ENCODE data around the gene RBM24. TPM values are rescaled to one million over a fixed set of nuclear protein-coding genes. Genes with fewer than 3 reads are reported as not detected.

The RBM24 gene
- polyA plus RNA-seq, 3 donors: not detected

DNA sequence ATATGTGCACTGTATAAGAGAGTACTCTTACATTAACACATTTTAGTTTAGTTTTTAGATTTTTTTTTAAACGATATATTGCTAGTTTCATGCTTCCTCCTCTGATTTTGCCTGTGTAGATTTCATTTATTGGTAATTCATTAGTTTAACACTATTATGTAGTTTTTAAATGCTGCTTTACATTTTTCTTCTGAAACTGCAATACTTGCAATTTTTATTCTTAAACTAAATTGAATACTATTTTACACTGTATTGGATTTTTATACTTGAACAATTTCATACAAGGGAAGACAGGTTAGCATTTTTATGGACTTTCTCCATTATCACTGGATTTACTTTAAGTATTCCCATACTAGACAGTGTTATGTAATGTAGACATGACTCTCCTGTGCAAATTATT is 12.2 kb downstream of the RBM24 start:
- peaks cover 0 to 5% of the 10 kb centered on the region in 2 donors for H3K27me3 ChIP-seq (ENCODE audit: control insufficient read depth in 2 of 2, insufficient read depth in 2 of 2, low read length in 2 of 2)
- no peak overlapping the region for H2AFZ ChIP-seq (ENCODE audit: insufficient read depth, low read depth, low read length, poor library complexity, severe bottlenecking)
- H3K4me1 ChIP-seq (ENCODE audit: control insufficient read depth in 1 of 2, insufficient read depth in 2 of 2, low read length in 2 of 2): no peaks in the 10 kb centered on the region
- no CpG with 5 or more reads among the region's 1 CpG for WGBS (ENCODE audit: insufficient coverage)
- intact Hi-C loops (cut with micrococcal nuclease): no loop called here
- H3K4me3 Mint-ChIP-seq: no peak overlapping the region
- no peak overlapping the region for H3K27ac ChIP-seq (ENCODE audit: low read depth in 1 of 2, low read length in 2 of 2)
- TF ChIP-seq, protein P1, sequence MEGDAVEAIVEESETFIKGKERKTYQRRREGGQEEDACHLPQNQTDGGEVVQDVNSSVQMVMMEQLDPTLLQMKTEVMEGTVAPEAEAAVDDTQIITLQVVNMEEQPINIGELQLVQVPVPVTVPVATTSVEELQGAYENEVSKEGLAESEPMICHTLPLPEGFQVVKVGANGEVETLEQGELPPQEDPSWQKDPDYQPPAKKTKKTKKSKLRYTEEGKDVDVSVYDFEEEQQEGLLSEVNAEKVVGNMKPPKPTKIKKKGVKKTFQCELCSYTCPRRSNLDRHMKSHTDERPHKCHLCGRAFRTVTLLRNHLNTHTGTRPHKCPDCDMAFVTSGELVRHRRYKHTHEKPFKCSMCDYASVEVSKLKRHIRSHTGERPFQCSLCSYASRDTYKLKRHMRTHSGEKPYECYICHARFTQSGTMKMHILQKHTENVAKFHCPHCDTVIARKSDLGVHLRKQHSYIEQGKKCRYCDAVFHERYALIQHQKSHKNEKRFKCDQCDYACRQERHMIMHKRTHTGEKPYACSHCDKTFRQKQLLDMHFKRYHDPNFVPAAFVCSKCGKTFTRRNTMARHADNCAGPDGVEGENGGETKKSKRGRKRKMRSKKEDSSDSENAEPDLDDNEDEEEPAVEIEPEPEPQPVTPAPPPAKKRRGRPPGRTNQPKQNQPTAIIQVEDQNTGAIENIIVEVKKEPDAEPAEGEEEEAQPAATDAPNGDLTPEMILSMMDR (IDR thresholded peaks at IDR 0.05): no peak
- no peaks in the 10 kb centered on the region for H3K9me3 ChIP-seq (replicated peaks in 1 of 2; ENCODE audit: control insufficient read depth in 1 of 2, insufficient read depth in 1 of 2, low read length in 2 of 2)
- peaks cover 0 to 3% (median 0%) of the 10 kb centered on the region in 7 donors for H3K9me3 Mint-ChIP-seq
- no peak overlapping the region for H3K4me2 ChIP-seq (replicated peaks; ENCODE audit: extremely low read depth, low read length, poor library complexity, severe bottlenecking)
- H3K4me1 Mint-ChIP-seq: no peaks in the 10 kb centered on the region
- no peaks in the 10 kb centered on the region for H3K36me3 ChIP-seq (replicated peaks in 1 of 2; ENCODE audit: control insufficient read depth in 1 of 2, insufficient read depth in 2 of 2, low read length in 2 of 2)
- no peaks in the 10 kb centered on the region for H4K20me1 ChIP-seq (ENCODE audit: insufficient read depth, low read length)
- no peak overlapping the region for H3K4me3 ChIP-seq (replicated peaks in 1 of 3; ENCODE audit: low read depth in 2 of 3, low read length in 3 of 3)
- H3K27me3 Mint-ChIP-seq (ENCODE audit: low read depth in 3 of 3): peaks cover 11 to 15% (median 14%) of the 10 kb centered on the region in 3 donors
- DNase-seq: no peak
- no peaks in the 10 kb centered on the region for H3K36me3 Mint-ChIP-seq
- H3K79me2 ChIP-seq (ENCODE audit: insufficient read depth, low read length): no peaks in the 10 kb centered on the region
- H3K27ac Mint-ChIP-seq: no peak overlapping the region
- H3K9ac ChIP-seq (ENCODE audit: insufficient read depth, low read length, poor library complexity, severe bottlenecking): no peak overlapping the region

DNA sequence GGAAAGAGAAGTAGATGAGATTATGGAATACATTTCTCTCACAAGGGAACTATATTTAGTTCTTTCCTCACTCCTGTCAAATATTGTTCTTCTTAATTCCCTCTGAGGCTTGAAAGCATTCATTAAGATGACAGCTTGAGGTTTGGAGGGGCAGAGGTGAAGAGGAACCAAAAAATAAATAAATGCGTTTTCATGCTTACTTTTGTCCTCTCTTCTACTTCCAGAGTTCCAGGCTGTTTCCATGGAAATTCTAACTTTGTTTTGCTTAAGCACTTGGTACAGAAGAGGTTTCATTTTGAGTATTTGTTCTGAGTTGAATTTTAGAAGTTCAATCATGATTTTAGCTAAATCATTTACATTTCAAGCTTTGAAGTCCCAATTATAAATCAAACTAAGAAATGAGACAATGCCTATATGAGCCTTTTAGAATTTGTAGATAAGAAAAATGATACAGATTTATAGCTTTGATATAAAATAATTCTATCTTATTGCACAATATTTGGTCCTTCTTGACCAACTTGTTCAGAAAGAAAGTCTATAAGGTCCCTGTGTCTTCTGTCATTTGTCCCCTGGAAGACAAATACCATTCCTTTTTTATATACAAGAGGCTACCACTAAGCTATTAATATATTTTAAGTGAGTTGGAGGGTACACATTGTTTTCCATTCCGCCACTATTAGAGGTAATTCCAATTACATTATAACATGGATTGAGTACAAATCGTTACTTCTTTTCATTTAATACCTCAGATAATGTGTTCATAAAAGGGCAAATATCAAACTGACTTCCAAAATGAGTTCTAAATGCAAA is 16.3 kb downstream of the RBM24 start:
- no CpG with 5 or more reads among the region's 3 CpGs for WGBS (ENCODE audit: insufficient coverage)
- intact Hi-C loops (cut with micrococcal nuclease): no loop called here

More for the DNA sequence above, 16.3 kb downstream of the RBM24 start:
- Mint-ChIP-seq H3K27me3 (ENCODE audit: low read depth in 3 of 3) (peaks cover 7 to 9% (median 8%) of the 10 kb centered on the region in 3 donors), H3K4me3 (no peak overlapping the region), H3K4me1 (no peaks in the 10 kb centered on the region), H3K36me3 (no peaks in the 10 kb centered on the region), H3K9me3 (peaks cover 0 to 6% (median 2%) of the 10 kb centered on the region in 7 donors), H3K27ac (no peak overlapping the region)
- no peaks in the 10 kb centered on the region for H3K79me2 ChIP-seq (ENCODE audit: insufficient read depth, low read length)
- no peaks in the 10 kb centered on the region for H3K9me3 ChIP-seq (replicated peaks in 1 of 2; ENCODE audit: control insufficient read depth in 1 of 2, insufficient read depth in 1 of 2, low read length in 2 of 2)
- H3K9ac ChIP-seq (ENCODE audit: insufficient read depth, low read length, poor library complexity, severe bottlenecking): no peak overlapping the region
- H4K20me1 ChIP-seq (ENCODE audit: insufficient read depth, low read length): no peaks in the 10 kb centered on the region
- no peak for DNase-seq
- TF ChIP-seq, protein P1 (IDR thresholded peaks at IDR 0.05): no peak
- H3K4me3 ChIP-seq (replicated peaks in 1 of 3; ENCODE audit: low read depth in 2 of 3, low read length in 3 of 3): no peak overlapping the region
- no peaks in the 10 kb centered on the region for H3K4me1 ChIP-seq (ENCODE audit: control insufficient read depth in 1 of 2, insufficient read depth in 2 of 2, low read length in 2 of 2)
- H3K27ac ChIP-seq (ENCODE audit: low read depth in 1 of 2, low read length in 2 of 2): no peak overlapping the region
- no peak overlapping the region for H2AFZ ChIP-seq (ENCODE audit: insufficient read depth, low read depth, low read length, poor library complexity, severe bottlenecking)
- H3K27me3 ChIP-seq (ENCODE audit: control insufficient read depth in 2 of 2, insufficient read depth in 2 of 2, low read length in 2 of 2): no peaks in the 10 kb centered on the region
- H3K36me3 ChIP-seq (replicated peaks in 1 of 2; ENCODE audit: control insufficient read depth in 1 of 2, insufficient read depth in 2 of 2, low read length in 2 of 2): no peaks in the 10 kb centered on the region
- H3K4me2 ChIP-seq (replicated peaks; ENCODE audit: extremely low read depth, low read length, poor library complexity, severe bottlenecking): no peak overlapping the region

Measured in CD14-positive monocyte (primary cell).